ENCODE measurements around the gene HOXA5.

GRCh38 chr7:27172315-27172774, 28.9 kb upstream of the HOXA5 start:
- TF ChIP-seq, protein P1, sequence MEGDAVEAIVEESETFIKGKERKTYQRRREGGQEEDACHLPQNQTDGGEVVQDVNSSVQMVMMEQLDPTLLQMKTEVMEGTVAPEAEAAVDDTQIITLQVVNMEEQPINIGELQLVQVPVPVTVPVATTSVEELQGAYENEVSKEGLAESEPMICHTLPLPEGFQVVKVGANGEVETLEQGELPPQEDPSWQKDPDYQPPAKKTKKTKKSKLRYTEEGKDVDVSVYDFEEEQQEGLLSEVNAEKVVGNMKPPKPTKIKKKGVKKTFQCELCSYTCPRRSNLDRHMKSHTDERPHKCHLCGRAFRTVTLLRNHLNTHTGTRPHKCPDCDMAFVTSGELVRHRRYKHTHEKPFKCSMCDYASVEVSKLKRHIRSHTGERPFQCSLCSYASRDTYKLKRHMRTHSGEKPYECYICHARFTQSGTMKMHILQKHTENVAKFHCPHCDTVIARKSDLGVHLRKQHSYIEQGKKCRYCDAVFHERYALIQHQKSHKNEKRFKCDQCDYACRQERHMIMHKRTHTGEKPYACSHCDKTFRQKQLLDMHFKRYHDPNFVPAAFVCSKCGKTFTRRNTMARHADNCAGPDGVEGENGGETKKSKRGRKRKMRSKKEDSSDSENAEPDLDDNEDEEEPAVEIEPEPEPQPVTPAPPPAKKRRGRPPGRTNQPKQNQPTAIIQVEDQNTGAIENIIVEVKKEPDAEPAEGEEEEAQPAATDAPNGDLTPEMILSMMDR (IDR thresholded peaks at IDR 0.05; ENCODE audit: control extremely low read depth in 1 of 3, insufficient read depth in 1 of 3, low read depth in 1 of 3, low read length in 3 of 3), result no peak
- TF ChIP-seq NRF1 (IDR thresholded peaks at IDR 0.05; ENCODE audit: low read depth, low read length) (no peak), ATF2 (IDR thresholded peaks at IDR 0.05; ENCODE audit: low read length) (no peak), ZNF274 (IDR thresholded peaks at IDR 0.05; ENCODE audit: borderline replicate concordance, extremely low read depth, low read length) (no peak), MAX (IDR thresholded peaks at IDR 0.05) (no peak), SUZ12 (IDR thresholded peaks at IDR 0.05; ENCODE audit: low read length) (no peak; the same call in 1 of the 2 replicates), RFX5 (IDR thresholded peaks at IDR 0.05; ENCODE audit: borderline replicate concordance, low read depth, low read length) (no peak), GABPA (IDR thresholded peaks at IDR 0.05; ENCODE audit: borderline replicate concordance, insufficient read depth, low read length) (no peak), RAD21 (IDR thresholded peaks at IDR 0.05 in 1 of 2, conservative IDR thresholded peaks at IDR 0.05 in 1 of 2; ENCODE audit: low read depth in 2 of 2, low read length in 2 of 2) (no peak), RXRA (IDR thresholded peaks at IDR 0.05; ENCODE audit: insufficient read depth, low read depth, low read length) (no peak), EP300 (IDR thresholded peaks at IDR 0.05; ENCODE audit: borderline replicate concordance in 1 of 2, low read depth in 2 of 2, low read length in 2 of 2) (no peak), POLR2A (IDR thresholded peaks at IDR 0.05; ENCODE audit: control extremely low read depth in 1 of 2, low read depth in 2 of 2, low read length in 2 of 2) (no peak), POLR2AphosphoS5 (IDR thresholded peaks at IDR 0.05; ENCODE audit: low read depth, low read length) (no peak), KDM1A (IDR thresholded peaks at IDR 0.05; ENCODE audit: borderline replicate concordance, low read length) (no peak)
